T1000 (cell line): Measurements from ENCODE around the gene FHOD3.
A peak's percentile ranks its signal among the peaks of the same experiment; 100 is the strongest.

ENCODE experiments used
- DNase-seq: peaks from one replicate; lab custom pipeline; 2025; ENCODE audit warnings: mixed read lengths; lab: John Stamatoyannopoulos, UW

The FHOD3 gene

GRCh38 chr18:36297417-36298125 is at the start of gene FHOD3:
FHOD3 (plus strand) TSS chr18:36297713; CDS start chr18:36297836, 123 bp downstream.
- DNase-seq: peak; percentile 2

- no peak for DNase-seq
Observed at GRCh38 chr18:36249392-36249791, 48.1 kb upstream of the FHOD3 start.

DNA sequence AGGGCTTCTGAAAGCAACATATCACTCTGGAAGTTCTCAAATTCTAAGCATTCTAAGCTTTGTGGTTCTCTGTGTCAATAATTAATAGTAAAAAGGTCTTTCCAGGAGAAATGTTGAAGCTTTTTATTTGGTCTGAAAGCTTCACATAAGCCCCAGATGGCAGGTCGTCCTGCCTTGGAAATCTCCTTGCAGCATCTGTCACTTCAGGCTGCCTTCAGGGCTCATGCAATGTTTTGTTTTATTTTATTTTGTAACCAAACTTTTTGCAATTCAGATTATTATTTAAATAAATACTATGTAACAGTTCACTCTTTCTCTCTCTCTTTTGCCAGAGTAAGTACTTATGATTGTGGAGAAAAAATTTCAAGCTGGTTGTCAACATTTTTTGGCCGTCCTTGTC is 46.7 kb upstream of the FHOD3 start:
- DNase-seq: no peak

DNA sequence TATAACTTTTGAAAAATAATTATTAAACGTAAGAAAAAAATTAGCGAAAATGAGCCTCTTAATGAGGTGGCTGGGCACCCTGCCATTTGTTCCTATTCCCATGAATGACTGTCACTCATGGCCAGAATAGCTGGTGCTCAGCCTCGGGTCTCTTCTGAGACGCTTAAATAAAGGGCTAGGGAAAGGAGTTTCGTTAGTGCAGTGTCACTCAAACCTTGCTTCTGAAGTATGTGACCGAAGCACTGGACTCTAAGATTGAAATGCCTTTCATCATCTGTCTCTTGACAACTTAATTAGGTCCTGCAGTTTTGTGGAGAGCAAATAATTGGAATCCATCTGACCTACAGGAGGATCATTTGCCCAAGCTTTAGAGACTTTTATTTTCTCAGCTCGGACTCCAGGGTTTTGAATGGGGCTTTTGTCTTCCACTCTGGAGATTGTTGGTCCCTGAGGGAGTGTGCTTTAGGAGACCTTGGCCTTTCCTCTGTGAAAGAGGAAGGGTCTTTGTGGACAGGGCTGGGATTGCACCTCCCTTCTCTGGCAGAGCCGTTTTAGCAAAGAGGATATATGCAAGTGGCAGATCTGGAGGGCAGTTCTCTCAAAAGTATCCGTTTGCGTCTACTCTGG is 42.3 kb upstream of the FHOD3 start:
- DNase-seq: no peak

GRCh38 chr18:36256094-36256493 is 41.4 kb upstream of the FHOD3 start:
- DNase-seq: no peak

DNA sequence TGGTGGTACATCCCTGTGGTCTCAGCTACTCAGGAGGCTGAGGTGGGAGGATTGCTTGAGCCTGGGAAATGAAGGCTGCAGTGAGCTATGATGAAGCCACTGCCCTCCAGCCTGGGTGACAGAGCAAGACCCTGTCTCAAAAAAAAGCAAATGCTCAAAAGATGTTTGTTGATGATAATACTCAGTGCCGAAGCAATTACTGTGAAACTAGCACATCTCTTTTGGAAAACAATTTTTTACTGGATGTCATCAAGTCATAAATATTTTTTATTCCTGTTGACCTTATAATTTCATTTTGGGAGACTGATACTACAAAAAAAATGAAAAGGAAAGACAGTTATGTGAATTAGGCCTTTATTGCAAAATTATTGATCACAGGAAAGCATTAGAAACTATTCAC is 34.5 kb upstream of the FHOD3 start:
- DNase-seq: no peak

- DNase-seq: no peak
Observed at GRCh38 chr18:36264283-36264682, 33.2 kb upstream of the FHOD3 start.

- DNase-seq: no peak
Observed at GRCh38 chr18:36265015-36265414, 32.5 kb upstream of the FHOD3 start.

DNA sequence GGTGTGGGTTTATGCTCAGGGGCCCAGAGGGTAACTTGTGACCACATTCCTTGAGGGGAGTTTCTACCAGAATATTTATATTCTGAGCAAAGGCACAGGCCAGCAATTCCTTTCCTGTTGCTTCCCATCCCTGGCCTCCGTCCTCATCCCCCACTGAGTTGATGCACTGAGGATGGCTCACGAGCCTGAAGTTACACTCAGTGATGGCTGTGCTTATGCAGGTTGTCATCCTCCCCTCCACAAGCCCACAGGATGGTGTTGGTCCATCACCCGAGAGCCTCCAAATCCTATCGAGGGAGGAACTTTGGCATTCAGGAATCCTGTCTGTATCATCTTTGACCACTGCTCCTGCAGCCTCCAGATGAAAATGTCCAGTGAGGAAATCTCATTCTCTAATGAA is 28.4 kb upstream of the FHOD3 start:
- DNase-seq: no peak

DNA sequence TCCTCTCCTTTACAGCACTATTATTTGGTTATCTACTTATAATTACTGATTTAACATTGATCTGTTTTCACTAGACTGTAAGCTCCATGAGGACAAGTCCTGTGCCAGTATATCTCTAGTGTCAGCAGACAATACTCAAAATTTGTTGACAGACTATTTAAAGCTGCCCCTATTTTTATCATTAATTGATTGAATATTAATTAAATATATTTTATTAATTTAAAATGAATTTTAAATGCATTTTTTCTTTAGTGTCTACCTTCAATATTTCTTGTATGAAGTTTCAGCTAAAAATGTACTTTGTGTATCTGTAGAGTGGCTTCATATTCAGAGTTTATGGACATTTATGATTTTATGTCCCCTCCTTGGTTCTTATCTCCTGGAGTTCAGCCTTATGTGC is 26.4 kb upstream of the FHOD3 start:
- DNase-seq: no peak

- DNase-seq: no peak
Observed at GRCh38 chr18:36273347-36273746, 24.2 kb upstream of the FHOD3 start.

- DNase-seq: no peak
Observed at GRCh38 chr18:36274083-36274715, 23.3 kb upstream of the FHOD3 start.

- no peak for DNase-seq
Observed at GRCh38 chr18:36275561-36275960, 22.0 kb upstream of the FHOD3 start.

GRCh38 chr18:36279001-36279400 is 18.5 kb upstream of the FHOD3 start:
- no peak for DNase-seq

- no peak for DNase-seq
Observed at GRCh38 chr18:36281936-36282335, 15.6 kb upstream of the FHOD3 start.

GRCh38 chr18:36283448-36283847 is 14.1 kb upstream of the FHOD3 start:
- DNase-seq: no peak

DNA sequence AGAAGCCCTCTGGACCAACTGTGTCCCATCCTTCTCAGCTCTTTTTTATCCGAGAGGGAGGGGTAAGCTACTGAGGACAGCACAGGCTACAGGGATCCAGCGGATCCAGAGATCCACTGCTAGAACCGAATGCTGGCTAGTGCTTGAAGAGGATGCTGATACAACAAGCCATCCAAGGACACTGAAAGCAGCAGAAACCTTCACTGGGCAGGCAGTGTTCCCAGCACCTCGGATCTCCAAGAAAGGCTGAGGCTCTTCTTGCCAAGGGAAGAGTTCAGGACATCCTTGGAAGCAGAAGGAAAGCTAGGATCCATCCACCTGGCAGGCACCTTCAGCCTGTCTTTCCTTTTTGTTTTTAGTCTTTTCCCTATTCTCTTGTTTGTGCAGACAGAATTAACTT is 13.2 kb upstream of the FHOD3 start:
- DNase-seq: no peak

DNA sequence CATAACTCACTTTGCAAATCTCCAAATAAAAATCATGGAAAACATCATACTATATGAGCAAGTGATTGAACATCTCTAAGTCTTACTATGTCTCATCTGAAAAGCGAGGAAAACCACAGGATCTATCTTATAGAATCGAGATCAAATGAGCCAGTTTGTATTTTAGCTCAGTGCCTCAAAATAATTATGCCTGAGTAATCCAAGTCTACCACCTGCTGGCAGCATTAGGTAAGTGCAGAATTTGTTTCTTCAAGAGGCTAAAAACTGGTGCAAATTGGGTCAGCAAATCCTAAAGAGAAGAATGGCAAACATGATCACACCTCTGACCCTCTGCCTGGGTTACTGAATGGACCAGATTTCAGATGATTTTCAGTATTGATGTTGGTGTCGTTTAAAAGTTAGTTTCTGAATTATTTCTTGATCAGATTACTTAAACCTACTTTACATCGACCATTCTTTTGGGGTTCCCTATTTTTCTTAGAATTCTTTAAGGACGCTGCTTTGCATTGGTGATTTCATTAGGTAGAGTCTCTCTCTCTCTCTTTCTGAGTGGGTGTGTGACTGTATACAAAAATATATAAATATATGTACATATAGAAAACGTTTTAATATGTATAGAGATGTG is 12.7 kb upstream of the FHOD3 start:
- DNase-seq: peak; percentile 4

GRCh38 chr18:36287653-36288052 is 9.9 kb upstream of the FHOD3 start:
- no peak for DNase-seq

DNA sequence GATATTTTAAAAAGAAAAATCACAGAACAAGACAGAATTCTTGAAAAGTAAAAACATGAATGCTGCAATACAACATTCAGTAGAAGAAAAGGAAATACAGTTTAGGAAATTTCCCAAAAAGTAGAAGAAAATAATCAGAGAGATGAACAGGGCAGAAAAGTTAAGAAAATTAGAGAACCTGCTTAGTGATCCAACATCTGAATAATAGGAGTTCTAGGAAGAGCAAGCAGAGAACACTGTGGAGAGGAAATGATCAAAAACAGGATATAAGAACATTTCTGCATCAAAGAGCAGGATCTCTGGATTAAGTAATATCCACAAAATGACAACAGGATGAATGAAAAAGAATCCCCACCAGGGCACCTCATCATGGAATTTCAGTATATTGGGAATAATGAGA is 8.8 kb upstream of the FHOD3 start:
- DNase-seq: no peak

DNA sequence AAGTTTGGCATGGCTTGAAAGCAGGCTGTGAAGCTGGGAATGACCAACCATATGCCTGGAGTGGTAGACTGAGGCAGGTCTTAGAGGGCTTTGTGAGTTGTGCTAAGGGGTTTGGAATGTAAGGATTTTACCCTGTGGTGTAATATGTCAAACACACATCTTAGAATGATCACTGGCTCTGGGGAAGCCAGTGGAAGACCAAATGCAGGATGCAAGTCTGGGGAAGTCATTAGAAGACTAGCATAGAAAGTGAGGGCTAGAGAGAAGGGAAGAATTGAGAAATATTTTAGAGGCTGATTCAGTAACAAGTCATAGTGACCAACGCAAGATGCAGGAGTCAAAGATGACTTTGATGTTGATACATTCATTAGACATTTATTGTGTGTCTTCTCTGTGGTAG is 3.5 kb upstream of the FHOD3 start:
- no peak for DNase-seq

DNA sequence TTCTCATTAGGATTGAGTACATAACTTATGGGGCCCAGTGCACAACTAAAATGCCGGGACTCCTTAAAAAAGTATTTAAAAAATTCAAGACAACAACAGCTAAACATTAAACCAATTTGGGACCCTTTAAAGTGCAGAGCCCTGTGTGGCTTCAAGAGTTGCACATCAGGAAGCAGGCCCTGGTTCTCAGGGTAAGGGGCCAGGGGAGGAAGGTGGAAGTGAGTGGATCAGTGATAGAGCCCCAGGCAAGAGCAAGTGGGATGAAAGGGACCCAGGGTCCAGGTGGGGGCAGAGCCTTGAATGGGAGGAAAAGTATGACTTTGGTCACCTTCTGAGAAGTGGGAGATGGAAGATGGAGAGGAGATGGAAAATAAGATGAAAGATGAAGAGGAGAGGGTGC is 2.3 kb upstream of the FHOD3 start:
- no peak for DNase-seq

GRCh38 chr18:36295880-36296301 is 1.6 kb upstream of the FHOD3 start:
- DNase-seq: no peak
